ENCODE data around the gene PLD4.
"Not testable (repeated sequence)": the region's sequence is repeated elsewhere in the genome, so short reads cannot be mapped to it uniquely, and the experiment has no call there.

The PLD4 gene

DNA sequence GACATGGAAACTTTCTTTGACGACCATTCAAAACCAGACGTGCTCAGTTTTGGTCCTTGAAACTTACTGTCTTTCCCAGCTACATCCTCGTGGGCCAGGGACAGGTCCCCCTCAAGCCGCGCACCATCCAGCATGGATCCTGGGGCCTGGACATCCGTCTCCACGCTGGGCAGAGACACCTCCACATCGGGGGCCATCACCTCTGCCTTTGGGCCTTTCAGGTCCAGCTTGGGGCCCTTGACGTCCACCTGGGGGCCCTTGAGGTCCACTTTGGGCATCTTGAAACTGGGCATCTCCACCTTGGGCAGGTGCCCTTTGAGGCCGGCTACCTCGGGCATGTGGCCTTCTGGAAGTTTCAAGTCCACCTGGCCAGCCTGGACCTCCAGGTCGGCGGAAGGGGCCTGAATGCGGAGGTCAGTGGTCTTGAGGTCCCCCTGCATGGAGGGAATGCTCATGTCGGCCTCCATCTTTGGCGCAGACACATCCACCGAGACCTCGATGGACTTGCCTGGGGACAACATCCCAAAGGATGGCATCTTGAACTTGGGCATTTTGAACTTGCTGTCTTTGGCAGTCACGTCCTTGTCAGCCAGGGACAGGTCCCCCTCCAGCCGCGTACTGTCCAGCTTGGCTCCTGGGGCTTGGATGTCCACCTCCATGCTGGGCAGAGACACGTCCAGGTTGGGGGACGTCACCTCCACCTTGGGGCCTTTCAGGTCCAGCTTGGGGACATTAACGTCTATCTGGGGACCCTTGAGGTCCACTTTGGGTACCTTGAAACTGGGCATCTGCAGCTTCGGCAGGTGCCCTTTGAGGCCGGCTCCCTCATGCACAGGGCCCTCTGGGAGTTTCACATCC is 17.1 kb downstream of the PLD4 start:
- DNase-seq (ENCODE audit: low read depth), result no peak

DNA sequence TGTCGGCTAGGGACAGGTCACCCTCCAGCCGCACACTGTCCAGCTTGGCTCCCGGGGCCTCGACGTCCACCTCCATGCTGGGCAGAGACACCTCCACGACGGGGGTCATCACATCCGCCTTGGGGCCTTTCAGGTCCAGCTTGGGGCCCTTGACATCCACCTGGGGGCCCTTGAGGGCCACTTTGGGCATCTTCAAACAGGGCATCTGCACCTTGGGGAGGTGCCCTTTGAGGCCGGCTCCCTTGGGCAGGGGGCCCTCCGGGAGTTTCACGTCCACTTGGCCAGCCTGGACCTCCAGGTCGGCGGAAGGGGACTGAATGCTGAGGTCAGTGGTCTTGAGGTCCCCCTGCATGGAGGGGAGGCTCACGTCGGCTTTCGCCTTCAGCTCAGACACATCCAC is 17.9 kb downstream of the PLD4 start:
- DNase-seq (ENCODE audit: low read depth), result no peak

DNA sequence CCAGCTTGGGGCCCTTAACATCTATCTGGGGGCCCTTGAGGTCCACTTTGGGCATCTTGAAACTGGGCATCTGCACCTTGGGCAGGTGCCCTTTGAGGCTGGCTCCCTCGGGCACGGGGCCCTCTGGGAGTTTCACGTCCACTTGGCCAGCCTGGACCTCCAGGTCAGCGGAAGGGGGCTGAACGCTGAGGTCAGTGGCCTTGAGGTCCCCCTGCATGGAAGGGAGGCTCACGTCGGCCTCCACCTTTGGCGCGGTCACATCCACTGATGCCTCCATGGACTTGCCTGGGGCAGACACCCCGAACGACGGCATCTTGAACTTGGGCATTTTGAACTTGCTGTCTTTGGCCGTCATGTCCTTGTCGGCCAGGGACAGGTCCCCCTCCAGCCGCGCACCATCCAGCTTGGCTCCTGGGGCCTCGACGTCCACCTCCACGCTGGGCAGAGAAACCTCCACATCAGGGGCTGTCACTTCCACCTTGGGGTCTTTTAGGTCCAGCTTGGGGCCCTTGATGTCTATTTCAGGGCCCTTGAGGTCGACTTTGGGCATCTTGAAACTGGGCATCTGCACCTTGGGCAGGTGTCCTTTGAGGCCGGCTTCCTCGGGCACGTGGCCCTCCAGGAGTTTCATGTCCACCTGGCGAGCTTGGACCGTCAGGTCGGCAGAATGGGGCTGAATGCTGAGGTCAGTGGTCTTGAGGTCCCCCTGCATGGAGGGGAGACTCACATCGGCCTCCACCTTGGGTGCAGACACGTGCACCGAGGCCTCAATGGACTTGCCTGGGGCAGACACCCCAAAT is 18.7 kb downstream of the PLD4 start:
- DNase-seq (ENCODE audit: low read depth), result not testable (repeated sequence)

GRCh38 chr14:104944016-104944308 is 19.3 kb downstream of the PLD4 start:
- not testable (repeated sequence) for DNase-seq (ENCODE audit: low read depth)

GRCh38 chr14:104944436-104945205 is 19.9 kb downstream of the PLD4 start:
- DNase-seq (ENCODE audit: low read depth), result not testable (repeated sequence)

- not testable (repeated sequence) for DNase-seq (ENCODE audit: low read depth)
Measured at GRCh38 chr14:104945266-104945665, 20.6 kb downstream of the PLD4 start.

DNA sequence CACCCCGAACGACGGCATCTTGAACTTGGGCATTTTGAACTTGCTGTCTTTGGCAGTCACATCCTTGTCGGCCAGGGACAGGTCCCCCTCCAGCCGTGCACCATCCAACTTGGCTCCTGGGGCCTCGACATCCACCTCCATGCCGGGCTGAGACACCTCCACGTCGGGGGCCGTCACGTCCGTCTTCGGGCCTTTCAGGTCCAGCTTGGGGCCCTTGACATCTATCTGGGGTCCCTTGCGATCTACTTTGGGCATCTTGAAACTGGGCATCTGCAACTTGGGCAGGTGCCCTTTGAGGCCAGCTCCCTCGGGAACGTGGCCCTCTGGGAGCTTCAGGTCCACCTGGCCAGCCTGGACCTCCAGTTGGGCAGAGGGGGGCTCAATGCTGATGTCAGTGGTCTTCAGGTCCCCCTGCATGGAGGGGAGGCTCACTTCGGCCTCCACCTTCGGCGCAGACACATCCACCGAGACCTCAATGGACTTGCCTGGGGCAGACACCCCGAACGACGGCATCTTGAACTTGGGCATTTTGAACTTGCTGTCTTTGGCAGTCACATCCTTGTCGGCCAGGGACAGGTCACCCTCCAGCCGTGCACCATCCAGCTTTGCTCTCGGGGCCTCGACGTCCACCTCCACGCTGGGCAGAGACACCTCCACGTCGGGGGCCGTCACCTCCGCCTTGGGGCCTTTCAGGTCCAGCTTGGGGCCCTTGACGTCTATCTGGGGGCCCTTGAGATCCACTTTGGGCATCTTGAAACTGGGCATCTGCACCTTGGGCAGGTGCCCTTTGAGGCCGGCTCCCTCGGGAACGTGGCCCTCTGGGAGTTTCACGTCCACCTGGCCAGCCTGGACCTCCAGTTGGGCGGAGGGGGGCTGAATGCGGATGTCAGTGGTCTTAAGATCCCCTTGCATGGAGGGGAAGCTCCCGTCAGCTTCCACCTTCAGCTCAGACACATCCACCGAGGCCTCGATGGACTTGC is 21.6 kb downstream of the PLD4 start:
- DNase-seq (ENCODE audit: low read depth), result not testable (repeated sequence)

GRCh38 chr14:104947201-104947600 is 22.5 kb downstream of the PLD4 start:
- DNase-seq (ENCODE audit: low read depth), result not testable (repeated sequence)

- DNase-seq (ENCODE audit: low read depth), result not testable (repeated sequence)
Measured at GRCh38 chr14:104947881-104948735, 23.4 kb downstream of the PLD4 start.

- no peak for DNase-seq (ENCODE audit: low read depth)
Measured at GRCh38 chr14:104948736-104949031, 24.0 kb downstream of the PLD4 start.

- not testable (repeated sequence) for DNase-seq (ENCODE audit: low read depth)
Measured at GRCh38 chr14:104949406-104949955, 24.8 kb downstream of the PLD4 start.

- DNase-seq (ENCODE audit: low read depth), result no peak
Measured at GRCh38 chr14:104950021-104950420, 25.3 kb downstream of the PLD4 start.

- DNase-seq (ENCODE audit: low read depth), result not testable (repeated sequence)
Measured at GRCh38 chr14:104950701-104951100, 26.0 kb downstream of the PLD4 start.

DNA sequence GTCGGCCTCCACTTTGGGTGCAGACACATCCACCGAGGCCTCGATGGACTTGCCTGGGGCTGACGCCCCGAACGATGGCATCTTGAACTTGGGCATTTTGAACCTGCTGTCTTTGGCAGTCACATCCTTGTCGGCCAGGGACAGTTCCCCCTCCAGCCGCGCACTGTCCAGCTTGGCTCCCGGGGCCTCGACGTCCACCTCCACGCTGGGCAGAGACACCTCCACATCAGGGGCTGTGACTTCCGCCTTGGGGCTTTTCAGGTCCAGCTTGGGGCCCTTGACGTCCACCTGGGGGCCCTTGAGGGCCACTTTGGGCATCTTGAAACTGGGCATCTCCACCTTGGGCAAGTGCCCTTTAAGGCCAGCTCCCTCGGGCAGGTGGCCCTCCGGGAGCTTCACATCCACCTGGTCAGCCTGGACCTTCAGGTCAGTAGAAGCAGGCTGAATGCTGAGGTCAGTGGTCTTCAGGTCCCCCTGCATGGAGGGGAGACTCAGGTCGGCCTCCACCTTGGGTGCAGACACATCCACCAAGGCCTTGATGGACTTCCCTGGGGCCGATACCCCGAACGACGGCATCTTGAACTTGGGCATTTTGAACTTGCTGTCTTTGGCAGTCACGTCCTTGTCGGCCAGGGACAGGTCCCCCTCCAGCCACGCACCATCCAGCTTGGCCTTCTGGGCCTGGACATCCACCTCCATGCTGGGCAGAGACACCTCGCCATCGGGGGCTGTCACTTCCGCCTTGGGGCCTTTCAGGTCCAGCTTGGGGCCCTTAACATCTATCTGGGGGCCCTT is 27.4 kb downstream of the PLD4 start:
- not testable (repeated sequence) for DNase-seq (ENCODE audit: low read depth)

GRCh38 chr14:104953097-104953496 is 28.4 kb downstream of the PLD4 start:
- no peak for DNase-seq (ENCODE audit: low read depth)

DNA sequence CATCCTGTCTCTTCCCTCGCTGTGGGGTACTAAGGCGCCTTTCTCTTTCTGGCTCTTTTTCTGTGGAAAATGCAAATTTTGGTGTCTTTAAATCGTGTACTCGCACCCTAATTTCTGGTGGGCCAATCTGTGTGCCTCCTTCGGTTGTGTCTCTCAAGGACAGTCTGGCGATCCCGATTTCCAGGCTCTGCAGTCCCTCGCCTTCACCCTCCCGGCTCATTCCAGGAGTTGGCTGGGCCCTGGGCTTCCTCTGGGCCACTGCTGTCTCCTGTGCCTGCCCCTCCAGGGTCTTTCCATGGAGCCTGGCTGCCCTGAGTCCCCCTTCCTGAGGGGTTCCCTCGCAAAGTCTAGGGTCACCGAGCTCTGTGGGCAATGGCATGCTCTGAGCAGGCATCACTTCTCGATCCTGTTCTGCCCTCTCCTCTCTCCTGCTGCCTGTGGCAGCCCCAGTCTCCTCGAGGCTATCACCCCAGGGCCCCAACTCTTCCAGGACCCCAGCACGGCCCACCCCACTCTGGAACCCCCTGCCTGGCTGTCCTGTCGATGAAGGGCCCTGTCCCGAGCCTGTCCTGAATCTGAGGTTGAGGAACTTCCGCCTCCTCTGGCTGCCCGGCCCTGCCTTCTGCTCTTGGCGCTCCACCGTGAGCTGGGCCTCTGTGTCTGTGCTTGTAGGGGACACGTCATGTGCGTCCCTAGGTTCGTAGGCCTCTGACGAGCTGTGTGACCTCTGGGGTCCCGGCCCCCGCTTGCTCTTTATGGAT is 29.4 kb downstream of the PLD4 start:
- DNase-seq (ENCODE audit: low read depth), result no peak

DNA sequence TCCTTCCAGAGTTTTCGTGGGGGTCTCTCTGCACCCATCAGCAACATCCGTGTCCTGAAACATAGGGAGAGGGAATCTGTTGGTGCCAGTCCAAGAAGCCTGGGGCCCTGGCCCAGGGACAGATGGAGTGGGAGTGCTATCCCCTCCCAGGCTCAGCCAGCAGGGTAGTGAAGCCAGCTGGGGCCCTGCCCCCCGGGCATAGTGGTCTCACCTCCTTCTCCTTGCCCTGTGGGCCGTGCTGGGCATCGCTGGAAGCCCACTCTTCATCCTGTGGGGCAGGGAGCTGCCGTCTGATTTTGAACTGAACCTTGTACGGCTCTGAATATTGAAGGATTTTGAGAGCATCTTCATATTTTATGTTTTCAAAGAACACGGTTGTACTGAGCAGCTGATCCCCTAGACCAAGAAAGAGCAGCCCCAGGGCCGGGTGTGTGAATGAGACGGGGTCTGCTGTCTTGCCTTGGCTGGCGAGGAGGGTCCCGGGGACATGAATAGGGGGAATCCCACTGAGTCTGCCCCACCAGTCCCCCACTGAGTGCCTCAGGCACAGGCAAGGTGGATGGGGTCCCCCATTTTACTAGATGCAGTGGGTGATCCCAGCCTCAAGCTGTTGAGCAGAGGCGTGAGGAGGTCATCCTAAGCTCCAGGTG is 30.2 kb downstream of the PLD4 start:
- DNase-seq (ENCODE audit: low read depth), result no peak

- no peak for DNase-seq (ENCODE audit: low read depth)
Measured at GRCh38 chr14:104955396-104955770, 30.7 kb downstream of the PLD4 start.
